HG03159 (cell line): ENCODE measurements around the gene IMPG2.

Source experiments
- ATAC-seq: cut with Tn5 transposase; IDR thresholded peaks from one replicate; pipeline ENCODE4 v1.9.1; 2021; ENCODE audit warnings: mild to moderate bottlenecking, moderate library complexity; ENCODE audit not compliant: unreplicated experiment

IMPG2 gene

GRCh38 chr3:101243285-101244211 lies 76.8 kb downstream of the IMPG2 start:
- ATAC-seq: no peak

DNA sequence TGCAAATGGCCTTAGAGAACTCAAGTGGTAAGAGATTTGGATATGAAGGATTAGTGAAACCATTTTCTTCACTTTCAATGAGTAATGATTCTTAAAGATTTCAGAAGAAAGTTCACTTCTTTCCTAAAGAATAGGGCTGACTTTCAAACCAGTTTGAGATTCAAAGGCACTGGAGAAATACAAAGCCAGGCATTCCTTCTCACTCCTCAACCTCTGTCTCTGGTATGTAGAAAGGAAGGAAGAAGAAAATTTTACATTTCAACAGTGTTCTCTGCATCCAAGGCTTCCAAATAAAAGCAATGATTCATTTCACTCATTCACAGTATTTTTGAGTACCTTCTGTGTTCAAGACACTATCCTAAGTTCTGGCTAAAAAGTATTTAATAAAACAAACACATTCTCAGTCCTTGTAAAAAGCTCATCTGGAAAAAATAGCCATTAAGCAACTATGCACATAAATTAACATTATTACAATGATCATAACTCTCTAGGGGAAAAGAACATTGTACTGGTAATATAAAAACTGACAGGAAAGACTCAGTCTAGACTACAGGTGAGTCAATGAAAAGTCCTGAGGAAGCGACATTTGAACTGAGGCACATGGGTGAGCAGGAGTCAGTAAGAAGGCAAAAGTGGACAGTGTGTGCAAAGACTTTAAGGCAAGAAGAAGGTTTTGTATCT lies 79.5 kb downstream of the IMPG2 start:
- no peak for ATAC-seq

- no peak for ATAC-seq
Observed at GRCh38 chr3:101235048-101235447, 85.3 kb downstream of the IMPG2 start.

DNA sequence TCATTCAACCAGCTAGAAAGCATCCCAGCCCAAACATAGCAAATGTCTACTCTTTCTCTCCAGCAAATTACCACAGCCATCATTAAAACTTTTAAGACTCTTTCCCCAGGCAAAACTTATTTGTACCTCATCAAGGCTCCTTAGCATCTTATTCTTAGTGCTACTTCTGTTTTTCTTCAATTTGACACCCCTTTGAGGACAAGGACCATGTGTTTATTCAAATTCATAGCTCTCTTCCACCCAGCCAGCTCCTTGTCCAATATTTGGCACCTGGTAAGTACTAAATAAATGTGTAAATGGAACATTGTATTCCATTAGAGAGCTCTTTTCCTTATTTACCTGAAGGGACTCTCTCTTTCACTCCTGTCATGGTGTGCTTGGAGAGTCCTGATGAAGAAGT lies 89.8 kb downstream of the IMPG2 start:
- ATAC-seq: no peak

- no peak for ATAC-seq
Observed at GRCh38 chr3:101229681-101230080, 90.7 kb downstream of the IMPG2 start.

DNA sequence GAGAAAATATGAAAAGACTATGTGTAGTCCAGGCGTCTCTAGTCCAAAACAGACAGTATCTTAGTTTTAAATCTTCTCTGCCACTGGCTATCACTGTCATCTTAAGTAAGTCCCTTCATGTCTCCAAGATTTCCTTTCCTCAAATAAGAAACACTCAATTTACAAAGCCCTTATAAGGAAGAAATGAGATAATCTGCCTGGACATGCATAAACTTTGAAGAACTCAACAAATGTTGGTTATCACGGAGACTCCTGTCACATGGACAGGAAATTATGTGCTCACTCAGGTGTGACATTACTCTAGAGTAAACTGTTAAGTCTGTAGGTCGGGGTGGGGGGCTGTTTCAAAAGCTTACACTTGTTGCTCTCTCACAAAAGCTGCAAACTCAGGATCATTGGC lies 91.9 kb downstream of the IMPG2 start:
- no peak for ATAC-seq

- ATAC-seq: no peak
Observed at GRCh38 chr3:101224739-101225138, 95.6 kb downstream of the IMPG2 start.

GRCh38 chr3:101223016-101223415 lies 97.4 kb downstream of the IMPG2 start:
- ATAC-seq: no peak

DNA sequence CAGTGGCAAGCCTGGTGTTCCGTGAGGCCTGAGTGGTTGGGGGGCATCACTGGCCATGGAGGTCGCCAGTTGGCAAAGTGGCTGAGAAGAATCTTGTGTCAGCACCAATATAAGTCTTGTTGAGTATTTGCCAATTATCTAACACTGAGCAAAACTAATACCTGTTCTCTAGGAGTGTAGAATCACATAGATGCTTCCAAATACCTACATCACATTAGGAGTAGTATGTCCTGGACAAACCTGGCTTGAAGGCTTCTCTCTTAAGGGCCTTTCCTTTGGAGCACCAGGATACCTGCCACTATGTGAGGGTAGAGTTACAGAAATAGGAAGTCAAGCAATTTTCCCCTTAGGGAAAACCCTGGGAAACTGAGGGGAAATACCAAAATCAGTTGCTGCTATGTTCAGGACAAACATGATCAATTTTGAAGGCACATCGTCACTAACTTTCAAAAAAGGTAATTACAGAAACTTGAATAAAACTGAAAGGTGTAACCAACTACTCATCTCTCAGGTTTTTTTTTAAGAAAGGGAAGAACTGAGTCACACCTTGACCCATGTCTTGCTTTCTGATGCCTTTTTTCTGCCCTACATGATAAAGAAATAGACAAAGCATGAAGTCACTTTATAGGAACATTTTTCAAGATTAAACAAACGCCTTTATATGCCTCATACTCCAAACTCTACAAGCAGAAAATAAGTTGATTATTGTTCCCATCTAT lies 100.4 kb downstream of the IMPG2 start:
- ATAC-seq: no peak

- no peak for ATAC-seq
Observed at GRCh38 chr3:101217472-101218245, 102.7 kb downstream of the IMPG2 start.

DNA sequence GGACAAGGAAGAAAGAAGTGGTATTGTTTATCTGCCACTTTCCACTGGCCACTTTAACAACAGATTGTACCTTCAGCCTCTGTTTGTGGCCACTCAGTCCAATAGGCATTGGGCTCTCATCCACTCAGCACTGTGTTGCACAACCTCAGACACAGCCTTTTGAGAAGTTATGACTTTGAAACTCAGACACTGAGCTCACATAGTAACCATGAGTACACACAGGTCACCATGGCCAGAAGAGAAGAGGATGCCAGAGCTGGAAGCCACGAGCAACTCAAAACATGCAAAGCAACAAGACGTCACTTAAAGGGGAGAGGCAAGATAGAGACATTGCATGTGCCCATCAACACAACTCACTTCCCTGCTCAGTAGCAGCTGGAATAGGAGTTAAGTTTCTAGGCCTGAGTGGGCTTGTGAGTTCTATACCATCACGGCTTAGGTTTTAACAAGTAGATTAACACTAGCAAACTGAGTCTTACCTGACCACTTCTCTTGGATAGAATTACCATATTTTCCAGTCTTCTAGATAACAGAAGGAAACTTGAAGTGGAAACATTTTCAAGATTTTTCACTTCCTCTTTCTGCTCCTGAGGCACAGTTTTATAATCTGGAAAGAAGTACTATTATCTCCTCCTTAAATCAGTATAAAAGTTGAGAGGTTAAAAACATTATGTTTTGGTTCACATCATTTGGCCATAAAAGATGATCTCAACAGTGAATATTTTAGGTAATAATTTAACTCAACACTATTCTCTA lies 103.5 kb downstream of the IMPG2 start:
- ATAC-seq: no peak

- ATAC-seq: no peak
Observed at GRCh38 chr3:101212730-101213129, 107.6 kb downstream of the IMPG2 start.

DNA sequence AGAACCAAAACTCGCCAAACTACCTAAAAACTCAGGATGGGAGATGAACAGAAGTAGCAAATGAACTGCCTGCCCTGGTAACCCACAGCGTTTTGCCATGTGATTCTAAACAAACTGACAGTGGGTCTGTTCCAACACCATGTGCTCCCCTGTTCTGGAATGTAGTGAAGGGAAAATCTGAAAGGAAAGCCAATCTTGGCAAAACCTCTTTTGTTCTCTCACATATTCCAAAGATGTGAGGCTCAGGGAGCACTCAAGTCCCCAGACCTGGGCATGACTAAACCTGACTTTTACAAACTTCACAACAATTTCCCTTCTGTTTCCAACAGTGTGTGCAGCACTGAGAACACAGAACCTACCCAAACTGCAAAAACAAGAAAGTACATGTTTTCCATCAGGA lies 116.1 kb downstream of the IMPG2 start:
- no peak for ATAC-seq

DNA sequence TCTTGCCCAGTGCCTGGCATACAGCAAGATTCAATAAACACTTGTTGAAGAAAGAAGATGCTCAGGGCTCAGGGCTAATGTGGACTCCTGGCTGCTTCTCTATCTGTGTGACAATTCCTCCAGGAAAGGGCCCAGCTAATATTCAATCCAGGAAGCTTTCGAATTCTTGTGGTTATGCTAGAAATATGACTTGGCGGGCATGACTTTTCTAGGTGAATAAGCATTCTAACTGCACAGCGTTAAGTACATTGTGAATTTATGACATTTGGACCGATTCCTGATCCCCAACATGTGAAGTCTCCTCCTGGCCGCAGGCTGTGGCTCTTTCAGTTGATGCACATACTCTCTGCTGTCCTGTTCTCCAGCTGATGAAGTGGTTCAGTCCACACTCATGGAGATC lies 117.0 kb downstream of the IMPG2 start:
- no peak for ATAC-seq

DNA sequence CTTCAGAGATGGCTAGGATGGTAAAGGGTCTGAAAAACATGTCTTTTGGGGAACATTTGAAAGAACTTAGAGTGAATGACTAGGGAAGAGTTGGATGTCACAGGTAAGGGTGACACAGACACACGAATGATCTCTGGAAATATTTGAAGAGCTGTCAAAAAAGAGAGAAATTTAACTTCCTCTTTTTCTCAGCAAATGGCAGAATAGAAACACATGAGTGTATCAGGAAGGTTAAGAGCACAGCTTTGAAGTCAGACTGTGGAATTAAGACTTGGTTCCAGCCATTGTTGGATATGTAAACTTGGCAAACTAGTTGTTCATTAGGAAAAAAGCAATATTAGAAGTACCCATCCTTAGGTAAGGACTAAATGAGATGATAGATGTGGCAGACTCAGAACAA lies 117.7 kb downstream of the IMPG2 start:
- ATAC-seq: no peak

DNA sequence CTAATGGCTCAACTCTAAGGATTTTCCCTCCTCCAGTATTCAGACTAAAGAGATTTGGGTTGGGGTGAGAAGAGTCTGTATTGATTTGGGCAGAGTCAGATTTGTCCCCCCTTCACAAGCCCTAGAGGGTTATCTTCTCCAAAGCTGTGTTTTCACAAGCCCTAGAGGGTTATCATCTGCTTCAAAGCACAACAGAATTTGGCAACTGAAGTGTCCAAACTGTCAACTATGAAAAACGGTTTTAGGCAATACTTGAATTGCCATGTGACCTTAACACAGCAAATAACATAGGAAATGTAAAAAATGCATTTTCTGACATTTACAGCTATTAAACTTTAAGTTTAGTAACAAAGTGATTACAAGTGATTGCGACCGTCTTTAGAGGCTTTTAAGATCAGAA lies 119.9 kb downstream of the IMPG2 start:
- no peak for ATAC-seq

DNA sequence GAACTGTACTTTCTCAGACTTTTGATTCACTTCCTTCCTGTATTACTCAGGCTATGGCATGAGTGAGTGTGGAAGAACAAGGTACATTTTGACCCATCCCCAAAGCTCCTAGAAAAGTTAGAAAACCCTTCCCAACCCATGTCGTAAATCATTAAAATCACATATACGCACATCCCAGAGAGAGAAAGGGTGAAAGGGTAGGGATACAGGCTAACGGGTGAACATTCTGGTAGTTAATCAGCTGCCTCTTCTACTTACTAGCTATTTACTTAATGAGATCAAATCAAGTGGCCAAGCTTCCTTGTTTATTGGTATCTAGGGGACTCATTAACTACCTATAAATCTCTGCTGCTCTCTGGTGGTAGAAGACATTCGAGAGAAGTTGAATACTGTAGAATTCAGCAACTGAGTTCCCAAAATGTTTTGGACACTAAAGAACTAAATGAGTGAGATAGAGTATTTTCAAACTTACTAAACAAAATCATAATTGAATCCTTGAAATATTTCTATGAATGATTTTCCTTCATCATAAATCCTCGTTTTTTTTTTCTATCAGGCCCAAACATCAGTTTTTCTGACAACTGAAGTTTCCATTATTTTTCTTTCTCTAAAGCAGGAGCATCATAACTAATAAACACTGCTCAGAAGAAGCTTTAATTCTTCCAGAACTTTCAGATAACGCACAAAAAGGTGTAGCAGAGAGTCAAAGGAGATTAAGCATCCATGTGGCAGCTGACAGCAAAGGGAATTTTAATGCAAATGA lies 124.2 kb downstream of the IMPG2 start:
- no peak for ATAC-seq

DNA sequence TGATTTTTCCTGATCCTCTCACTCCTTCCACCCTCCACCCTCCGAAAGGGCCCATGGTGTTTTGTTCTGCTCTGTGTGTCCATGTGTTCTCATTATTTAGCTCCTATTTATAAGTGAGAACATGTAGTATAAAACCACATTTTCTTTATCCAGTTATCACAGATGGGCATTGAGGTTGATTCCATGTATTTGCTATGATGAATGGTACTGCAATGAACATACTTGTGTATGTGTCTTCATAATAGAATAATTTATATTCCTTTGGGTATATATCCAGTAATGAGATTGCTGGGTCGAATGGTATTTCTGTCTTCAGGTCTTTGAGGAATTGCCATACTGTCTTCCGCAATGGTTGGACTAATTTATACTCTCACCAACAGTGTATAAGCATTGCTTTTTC lies 126.0 kb downstream of the IMPG2 start:
- no peak for ATAC-seq

DNA sequence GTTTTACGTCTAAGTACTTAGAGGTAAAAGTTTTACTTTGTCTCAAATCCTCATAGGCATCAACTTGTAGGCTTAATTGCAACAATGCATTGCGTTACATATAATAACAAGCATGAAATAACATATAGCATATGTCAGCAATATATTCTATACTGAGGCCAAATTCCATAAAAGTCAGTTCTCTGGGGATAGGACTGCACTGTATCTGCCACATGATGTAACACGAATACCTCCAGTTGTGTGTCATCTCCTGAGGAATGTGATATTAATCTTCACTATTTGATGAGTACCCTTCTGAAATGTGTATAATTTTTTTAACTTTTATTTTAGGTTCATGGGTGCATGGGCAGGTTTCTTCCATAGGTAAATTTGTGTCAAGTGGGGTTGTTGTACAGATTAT lies 126.4 kb downstream of the IMPG2 start:
- ATAC-seq: no peak
